ENCODE results near the gene AXIN1.

AXIN1 gene

DNA sequence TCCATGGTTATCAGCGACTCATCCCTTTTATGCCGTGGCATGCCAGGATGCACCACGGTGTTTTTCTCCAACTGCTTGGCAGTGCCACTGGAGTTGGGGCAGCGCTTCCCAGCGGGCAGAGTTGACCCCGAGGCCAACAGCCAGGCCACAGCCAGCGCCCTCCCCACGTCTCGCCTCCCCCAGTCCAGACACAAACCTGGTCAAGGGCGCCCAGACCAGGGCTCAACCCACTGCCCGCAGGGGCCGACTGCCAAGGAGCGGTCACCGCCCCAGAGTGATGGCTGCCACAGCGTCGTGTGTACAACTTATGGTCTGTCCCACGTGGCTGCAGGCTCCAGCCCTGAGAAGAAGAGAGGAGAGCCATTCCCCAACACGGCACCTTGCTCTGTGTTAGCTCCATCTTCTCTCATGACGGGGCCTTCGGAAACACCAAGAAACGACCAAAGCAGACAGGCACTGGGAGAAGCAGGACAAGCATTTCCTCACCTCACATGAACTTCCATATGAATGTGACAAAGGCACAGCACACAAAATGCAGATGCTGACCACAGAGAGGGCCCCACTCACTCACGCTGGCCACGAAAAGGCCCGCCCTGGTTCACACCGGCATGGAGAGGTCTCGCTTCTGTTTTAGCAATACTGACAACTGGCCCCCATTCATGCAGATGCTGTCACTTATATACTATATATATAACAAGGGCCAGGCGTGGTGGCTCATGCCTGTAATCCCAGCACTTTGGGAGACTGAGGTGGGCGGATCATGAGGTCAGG, 27.0 kb downstream of the AXIN1 start:
- DNase-seq, result no peak

- DNase-seq, result peak; percentile 50
These were observed 27.8 kb downstream of the AXIN1 start for GRCh38 chr16:324451-325334.

GRCh38 chr16:324201-324450, 28.4 kb downstream of the AXIN1 start:
- DNase-seq, result no peak

DNA sequence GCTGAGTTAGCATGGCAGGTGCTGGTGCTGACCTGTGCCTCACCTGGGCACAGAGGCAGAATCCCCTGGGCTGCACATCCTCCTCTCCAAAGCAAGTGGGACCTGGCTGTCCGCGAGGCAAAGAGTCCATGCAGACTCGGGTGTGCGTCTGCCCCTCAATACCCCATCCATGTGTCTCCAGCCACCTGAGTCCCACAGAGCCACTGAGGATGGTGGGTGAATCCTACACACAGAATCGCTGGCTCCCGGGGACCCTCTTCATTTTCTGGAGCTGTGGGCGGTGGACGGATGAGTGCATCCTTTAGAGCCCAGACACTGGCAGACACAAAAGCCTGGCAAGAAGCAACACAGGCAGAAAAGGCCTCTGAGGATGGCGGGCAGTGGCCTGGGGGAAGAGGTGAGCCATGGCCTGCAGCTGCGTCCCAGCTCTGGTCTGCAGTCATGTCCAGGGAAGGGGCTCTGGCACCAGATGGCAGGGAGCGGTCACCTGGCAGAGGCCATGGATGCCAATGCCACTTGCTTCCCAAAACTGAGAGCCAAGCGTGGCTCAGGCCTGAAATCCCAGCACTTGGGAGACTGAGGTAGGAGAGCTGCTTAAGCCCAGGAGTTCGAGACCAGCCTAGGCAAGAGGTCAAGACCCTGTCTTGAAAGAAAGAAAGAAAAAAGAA, 29.9 kb downstream of the AXIN1 start:
- no peak for DNase-seq

- no peak for DNase-seq
These were observed 31.0 kb downstream of the AXIN1 start for GRCh38 chr16:321532-321931.

DNA sequence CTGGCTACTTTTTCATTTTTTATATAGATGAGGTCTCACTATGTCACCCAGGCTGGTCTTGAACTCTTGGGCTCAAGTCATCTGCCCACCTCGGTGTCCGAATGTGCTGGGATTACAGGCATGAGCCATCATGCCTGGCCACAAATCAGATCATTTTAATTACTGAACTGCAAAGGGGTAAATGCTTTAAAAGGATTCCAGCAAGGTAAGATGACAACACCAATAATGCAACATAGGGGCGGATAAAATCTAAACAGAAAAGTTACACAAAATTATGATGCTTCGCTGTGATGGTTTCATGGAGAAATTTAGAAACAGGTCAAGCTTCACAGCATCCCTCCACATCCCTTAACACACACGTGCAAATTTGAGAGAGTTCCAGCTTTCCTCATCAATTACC, 32.3 kb downstream of the AXIN1 start:
- no peak for DNase-seq

DNA sequence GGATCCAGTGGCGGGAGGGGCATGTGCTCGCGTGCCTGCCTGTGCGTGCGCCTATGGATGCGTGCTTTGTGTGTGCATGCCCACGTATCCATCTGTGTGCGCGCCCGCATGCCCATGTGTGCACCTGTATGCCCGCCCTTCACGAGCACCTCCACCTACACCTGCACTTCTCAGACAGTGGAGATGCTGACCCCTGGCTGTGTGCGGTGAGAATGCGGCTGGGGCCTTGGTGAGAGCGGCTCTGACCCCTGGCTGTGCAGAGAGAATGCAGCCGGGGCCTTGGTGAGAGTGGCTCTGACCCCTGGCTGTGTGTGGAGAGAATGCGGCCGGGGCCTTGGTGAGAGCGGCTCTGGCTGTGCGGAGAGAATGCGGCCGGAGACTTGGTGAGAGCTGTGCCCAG, 33.9 kb downstream of the AXIN1 start:
- no peak for DNase-seq

GRCh38 chr16:317583-317982, 34.9 kb downstream of the AXIN1 start:
- DNase-seq, result no peak

- DNase-seq, result no peak
These were observed 35.6 kb downstream of the AXIN1 start for GRCh38 chr16:316741-317464.

DNA sequence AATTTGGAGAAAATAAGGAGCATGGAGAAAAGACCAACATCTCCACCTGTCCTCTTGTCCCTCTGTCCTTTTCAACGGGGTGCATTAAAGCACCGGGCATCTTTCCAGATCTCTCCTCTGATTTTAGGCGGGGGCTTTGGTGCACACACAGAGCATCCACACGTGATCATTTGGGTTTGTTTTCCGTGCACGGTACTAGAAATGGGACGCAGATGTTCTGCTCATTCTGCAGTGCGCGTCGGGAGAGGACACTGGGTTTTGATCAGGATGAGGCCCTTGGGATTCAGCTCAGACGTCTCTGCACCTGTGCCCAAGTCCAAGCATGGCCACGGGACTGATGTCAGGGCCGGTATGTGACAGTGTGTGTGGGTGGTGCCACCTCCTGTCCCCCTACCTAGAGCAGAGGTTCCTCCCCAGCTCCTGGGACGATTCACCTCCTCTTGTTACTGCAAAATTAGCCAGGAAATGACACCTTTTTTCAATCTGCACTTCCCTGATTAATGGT, 37.7 kb downstream of the AXIN1 start:
- no peak for DNase-seq

DNA sequence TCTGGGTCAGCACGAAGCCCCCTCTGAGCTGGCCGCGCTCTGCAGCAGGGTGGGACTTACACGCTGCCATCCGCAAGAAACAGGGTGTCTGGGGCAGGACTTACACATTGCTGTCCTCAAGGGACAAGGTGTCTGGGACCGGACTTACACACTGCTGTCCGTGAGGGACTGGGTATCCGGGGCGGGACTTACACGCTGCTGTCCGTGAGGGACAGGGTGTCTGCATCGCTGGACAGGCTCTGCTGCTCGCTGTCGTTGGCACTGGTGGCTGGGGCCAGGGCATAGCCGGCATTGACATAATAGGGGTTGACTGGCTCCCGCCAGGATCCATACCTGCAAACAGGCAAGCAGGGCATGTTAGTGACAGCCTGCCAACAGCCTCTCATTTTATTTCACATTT, 38.2 kb downstream of the AXIN1 start:
- no peak for DNase-seq

- no peak for DNase-seq
These were observed 40.8 kb downstream of the AXIN1 start for GRCh38 chr16:311725-312124.

DNA sequence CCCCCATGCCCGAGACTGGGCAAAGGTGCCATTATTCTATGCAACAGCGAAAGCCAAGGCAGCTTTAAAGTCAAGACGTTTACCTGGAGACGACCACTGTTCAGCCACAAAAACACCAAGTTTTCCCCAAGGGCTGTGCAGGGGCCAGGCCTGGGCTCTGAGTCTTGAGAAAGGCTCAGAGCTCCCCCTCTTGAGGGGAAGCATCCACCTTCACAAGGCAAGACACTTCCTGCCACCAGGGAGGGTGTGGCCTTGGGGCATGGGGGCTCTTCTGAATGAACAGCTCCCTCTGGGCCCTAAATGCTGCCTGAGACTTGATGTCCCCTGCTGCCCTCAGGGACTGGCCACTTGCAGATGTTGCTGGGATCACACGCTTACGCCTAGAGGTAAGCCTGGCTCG, 43.0 kb downstream of the AXIN1 start:
- DNase-seq, result no peak

DNA sequence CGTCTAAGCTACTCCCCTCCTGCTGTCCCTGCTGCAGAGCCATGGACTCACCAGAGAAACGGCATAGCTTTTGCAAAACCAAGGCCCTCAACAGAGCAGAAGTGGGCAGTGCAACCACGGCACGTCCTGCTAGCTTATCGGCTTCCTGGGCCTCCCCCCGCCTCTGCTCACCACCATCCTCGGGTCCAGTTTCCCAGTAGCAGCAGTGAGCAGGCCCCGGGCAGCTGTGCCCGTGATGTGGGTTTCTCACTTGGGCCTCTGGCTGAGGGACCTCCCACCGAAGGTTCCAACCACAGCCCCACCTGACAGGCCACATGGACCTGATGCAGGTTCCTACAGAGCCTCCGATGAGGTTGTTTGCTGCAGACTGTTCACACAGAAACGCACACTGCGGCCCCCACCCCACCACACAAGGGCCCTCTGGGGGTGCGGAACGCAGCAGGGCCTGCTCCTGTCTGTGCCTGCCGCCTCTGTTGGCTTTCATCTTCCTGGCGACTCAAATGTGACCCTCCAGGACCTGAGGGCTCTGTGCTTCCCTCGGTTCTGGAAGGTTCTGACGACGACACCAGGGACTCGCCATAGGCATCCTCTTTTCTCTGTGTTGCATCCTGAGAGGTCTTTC, 44.7 kb downstream of the AXIN1 start:
- no peak for DNase-seq

DNA sequence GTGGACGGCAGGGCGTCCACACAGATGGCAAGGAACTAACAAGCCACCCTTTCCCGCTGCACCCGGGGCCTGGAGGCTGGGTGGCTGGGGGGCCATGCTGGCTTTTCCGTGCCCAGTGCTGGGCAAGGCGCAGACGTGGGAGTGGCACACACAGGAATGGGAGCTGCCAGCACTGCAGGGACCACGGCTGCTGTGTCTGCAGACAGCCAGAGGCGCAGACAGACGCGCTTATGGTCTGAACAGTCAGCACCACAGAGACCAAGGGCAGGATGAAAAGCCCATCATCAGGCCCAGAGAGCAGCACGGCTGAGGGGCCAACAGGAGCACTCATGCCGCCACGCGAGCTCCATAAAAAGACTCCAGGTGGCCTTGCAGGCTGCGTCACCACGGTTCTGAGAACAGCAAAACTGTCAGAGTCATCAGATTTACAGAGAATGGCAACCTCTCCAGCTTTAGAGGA, 45.6 kb downstream of the AXIN1 start:
- DNase-seq, result no peak

DNA sequence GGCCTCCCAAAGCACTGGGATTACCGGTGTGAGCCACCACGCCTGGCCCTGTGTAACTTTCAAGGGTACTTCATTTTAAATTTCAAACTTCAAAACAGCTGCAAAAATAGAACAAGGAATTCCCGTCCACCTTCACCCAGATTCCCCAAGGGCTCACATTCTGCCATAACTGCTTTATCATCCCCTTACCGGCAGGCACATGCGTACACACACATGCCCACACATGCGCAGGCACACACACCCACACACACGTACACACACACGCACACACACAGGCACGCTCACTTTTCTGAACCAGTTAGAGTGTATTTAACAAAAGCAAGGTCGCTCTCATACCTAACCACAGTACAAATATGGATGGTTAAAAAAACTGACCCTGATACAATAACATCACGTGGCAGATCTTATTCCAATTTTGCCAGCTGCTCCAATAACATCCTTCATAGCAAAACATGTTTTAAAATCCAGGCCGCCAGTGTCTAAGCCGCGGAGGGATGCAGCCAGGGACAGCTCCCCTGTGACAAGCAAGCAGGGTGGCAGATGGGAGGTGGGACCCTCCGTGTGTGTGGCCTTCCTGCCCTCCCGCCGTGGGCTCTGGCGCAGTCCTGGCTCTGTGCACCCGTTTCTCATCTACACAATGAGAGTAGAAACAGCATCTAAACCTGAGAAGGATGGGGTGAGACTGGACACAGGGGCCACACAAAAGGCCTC, 46.5 kb downstream of the AXIN1 start:
- DNase-seq, result no peak

DNA sequence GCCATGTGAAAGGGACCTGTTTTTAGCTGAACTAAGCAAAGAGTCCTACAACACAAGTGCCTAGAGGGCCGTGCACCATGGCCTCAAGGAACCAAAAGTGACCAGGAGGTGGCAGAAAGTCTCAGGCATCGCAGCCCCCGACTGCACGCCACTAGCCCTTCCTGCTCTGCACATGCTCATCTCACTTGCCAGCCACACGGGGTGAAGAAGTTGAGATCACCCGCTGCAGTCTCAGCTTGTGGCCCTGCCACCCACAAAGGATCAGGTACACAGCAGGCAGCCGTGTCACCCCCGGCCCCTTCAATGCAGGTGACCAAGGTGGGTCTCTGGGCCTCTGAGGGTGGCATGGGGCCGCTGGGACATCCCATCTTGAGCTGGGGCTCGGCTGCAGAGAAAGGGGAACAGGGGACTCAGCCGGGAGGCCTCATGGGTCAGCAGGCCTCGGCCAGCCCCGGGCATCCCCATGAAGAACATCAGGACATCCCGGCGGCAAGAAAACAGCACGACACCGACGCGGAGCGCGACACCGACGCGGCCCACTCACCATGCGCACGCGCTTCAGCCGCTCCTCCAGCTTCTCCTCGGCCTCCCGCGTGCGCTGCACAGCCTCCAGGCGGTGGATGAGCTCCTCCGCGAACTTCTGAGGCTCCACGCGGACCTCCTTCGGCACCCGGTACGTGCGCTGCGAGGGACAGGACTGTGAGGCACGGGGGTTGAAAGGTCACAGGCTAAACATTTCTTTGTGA, 48.6 kb downstream of the AXIN1 start:
- no peak for DNase-seq

DNA sequence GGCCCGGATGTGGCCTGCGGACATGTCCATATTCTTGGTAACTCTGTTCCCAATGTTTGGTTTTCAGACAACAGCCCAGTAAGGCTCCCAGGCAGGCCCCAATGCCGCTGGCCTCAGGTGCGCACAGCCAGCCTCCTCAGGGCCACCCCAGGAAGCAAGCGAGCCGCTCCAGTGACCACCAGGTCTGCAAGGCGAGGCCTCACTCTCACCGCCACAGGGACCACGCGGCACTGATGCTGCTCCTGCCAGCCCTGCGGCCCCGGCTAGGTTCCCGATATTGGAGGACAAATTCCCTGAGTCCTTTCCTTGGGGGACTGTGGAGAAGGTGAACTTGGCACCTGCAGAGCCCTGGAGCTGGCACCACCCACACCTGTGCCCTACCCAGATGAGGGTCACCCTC, 50.6 kb downstream of the AXIN1 start:
- no peak for DNase-seq

GRCh38 chr16:301235-301634, 51.3 kb downstream of the AXIN1 start:
- no peak for DNase-seq

- no peak for DNase-seq
These were observed 54.7 kb downstream of the AXIN1 start for GRCh38 chr16:297832-298231.

All from stimulated activated CD4-positive, alpha-beta T cell treated with anti-CD3 and anti-CD28 coated beads, Interleukin-4, amount 100 ng/mL, for 1 hour (primary cell).